Lower leg skin (tissue), 4 donors: ENCODE results near the gene PIGL. TPM values are rescaled to one million over a fixed set of nuclear protein-coding genes. Genes with fewer than 3 reads are reported as not detected.

Experiments
- DNase-seq, 2 donors: peaks; one replicate each; pipeline ENCODE4 v3.0.0-alpha.2; 2019; ENCODE audit warnings: low spot score in 2 of 2
- H3K4me3 ChIP-seq: fragments of 200-600 bp; sonication (generic); 2 replicates; pipeline ENCODE4 v1.5.1; 2017; ENCODE audit warnings: mild to moderate bottlenecking, low read depth; ENCODE audit not compliant: poor library complexity, severe bottlenecking
- POLR2A ChIP-seq, 2 donors: fragments of 450-650 bp; IDR thresholded peaks; one replicate each; pipeline ENCODE4 v1.6.1; 2016 to 2017; ENCODE audit warnings: antibody characterized with exemption in 2 of 2, mild to moderate bottlenecking in 1 of 2, moderate library complexity in 1 of 2
- WGBS, 2 donors: methylation state at CpG; one replicate each; pipeline ENCODE4 v1.1.5; 2018; 5-methylcytosine and 5-hydroxymethylcytosine counted together
- intact Hi-C: fragments of 100-400 bp; cut with DNase I; formaldehyde crosslinking; loops from one replicate; pipeline ENCODE4 v1.15.0; 2023; ENCODE audit warnings: low total_unique reads
- microRNA counts, 2 donors: library from miRNA; unstranded; fragments of <30 nt; microRNA quantifications; one replicate each; lab custom pipeline; 2016
- microRNA-seq, 2 donors: library from miRNA; unstranded; fragments of <30 nt; microRNA quantifications; one replicate each; pipeline ENCODE4, GENCODE V29; 2016; ENCODE audit warnings: borderline replicate concordance in 2 of 2, borderline number of aligned reads in 1 of 2
- total RNA-seq, 4 donors: library from RNA; depleted of rRNA; stranded (reverse); fragments of >200 nt; gene quantifications; one replicate each; pipeline ENCODE4 v1.1.0, GENCODE V29; 2016

The PIGL gene
- total RNA-seq, 4 donors from 2014 or later, result 25.5 to 93.4 (median 40.7) TPM

- peak in 1 of 2 donors; percentile 57 for DNase-seq
- WGBS, 2 donors, result 70 to 71% methylated on average over 16 of the region's 16 CpGs
- intact Hi-C loops, result no loop called here
- H3K4me3 ChIP-seq, result no peak overlapping the region
- no peak for TF ChIP-seq POLR2A (IDR thresholded peaks at IDR 0.05)
Observed at GRCh38 chr17:16374146-16374938, 157.3 kb downstream of the PIGL start.

MicroRNA genes within 50 kb of the gene (microRNA counts, 767-probe panel; counts per million panel counts)
- 0 to 358 counts per million in 2 donors for microRNA hsa-miR-1288 (lab: Ali Mortazavi, UCI)

Small RNAs within 50 kb of the gene (microRNA-seq; reads per million reads assigned to microRNA genes)
- 0 reads per million in 2 donors for gene MIR1288

Other genes starting within 250 kb of the PIGL start
- 10 to 100 TPM; 11.1 to 16.5 (median 13.1) TPM for gene ZSWIM7, start 217.5 kb upstream of the PIGL start, total RNA-seq
- gene TTC19, start 217.4 kb upstream of the PIGL start, total RNA-seq, result 10 to 100 TPM; 56.9 to 81.2 (median 63.3) TPM
- gene NCOR1, start 1.7 kb upstream of the PIGL start, total RNA-seq, result 100 to 1,000 TPM in 3 of 4 donors, 10 to 100 TPM in 1; 84.2 to 161 (median 115) TPM
- gene CENPV, start 136.3 kb downstream of the PIGL start, total RNA-seq, result 1 to 10 TPM; 2.1 to 4.9 (median 3.8) TPM
- gene UBB, start 163.9 kb downstream of the PIGL start, total RNA-seq, result 100 to 1,000 TPM; 606 to 678 (median 615) TPM
- gene TRPV2, start 198.4 kb downstream of the PIGL start, total RNA-seq, result 1 to 10 TPM; 3.3 to 8.9 (median 6.9) TPM